ENCODE results near the gene CXCL12.

Gene CXCL12

DNA sequence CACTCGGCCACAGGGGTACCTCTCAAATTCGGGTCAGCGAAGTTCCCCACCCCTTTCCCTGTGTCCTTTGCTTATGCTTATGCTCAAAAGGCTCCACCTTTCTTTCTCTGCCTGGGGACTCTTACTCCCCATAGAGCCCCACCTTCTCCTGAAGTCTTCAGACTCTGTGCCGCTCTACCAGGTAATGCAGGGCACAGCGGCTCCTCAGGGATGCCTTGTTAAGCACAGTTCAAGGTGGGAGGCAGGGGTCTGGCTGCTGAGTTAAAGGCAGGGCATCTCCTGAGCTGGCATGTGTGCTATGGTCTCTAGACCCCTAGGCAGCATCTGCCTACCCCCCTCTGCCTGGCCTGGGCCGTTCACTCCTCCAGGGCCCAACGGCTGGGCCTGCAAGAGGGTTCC is 3.0 kb upstream of the CXCL12 start:
- Histone ChIP-seq H3K9me3 (ENCODE audit: severe bottlenecking) (no peaks in the 10 kb centered on the region), H3K27me3 (ENCODE audit: insufficient read depth, poor library complexity, severe bottlenecking) (peaks cover 22% of the 10 kb centered on the region), H3K27ac (ENCODE audit: poor library complexity, severe bottlenecking) (no peak overlapping the region), H3K4me3 (ENCODE audit: severe bottlenecking) (no peak overlapping the region), H3K36me3 (ENCODE audit: low read depth) (no peaks in the 10 kb centered on the region), H3K4me1 (ENCODE audit: insufficient read depth, poor library complexity, severe bottlenecking) (no peaks in the 10 kb centered on the region)
- no peak for ATAC-seq (ENCODE audit: low read depth)
- TF ChIP-seq, protein P1, sequence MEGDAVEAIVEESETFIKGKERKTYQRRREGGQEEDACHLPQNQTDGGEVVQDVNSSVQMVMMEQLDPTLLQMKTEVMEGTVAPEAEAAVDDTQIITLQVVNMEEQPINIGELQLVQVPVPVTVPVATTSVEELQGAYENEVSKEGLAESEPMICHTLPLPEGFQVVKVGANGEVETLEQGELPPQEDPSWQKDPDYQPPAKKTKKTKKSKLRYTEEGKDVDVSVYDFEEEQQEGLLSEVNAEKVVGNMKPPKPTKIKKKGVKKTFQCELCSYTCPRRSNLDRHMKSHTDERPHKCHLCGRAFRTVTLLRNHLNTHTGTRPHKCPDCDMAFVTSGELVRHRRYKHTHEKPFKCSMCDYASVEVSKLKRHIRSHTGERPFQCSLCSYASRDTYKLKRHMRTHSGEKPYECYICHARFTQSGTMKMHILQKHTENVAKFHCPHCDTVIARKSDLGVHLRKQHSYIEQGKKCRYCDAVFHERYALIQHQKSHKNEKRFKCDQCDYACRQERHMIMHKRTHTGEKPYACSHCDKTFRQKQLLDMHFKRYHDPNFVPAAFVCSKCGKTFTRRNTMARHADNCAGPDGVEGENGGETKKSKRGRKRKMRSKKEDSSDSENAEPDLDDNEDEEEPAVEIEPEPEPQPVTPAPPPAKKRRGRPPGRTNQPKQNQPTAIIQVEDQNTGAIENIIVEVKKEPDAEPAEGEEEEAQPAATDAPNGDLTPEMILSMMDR (IDR thresholded peaks at IDR 0.05; ENCODE audit: poor library complexity, severe bottlenecking), result no peak
- no peak for DNase-seq (ENCODE audit: low spot score)

DNA sequence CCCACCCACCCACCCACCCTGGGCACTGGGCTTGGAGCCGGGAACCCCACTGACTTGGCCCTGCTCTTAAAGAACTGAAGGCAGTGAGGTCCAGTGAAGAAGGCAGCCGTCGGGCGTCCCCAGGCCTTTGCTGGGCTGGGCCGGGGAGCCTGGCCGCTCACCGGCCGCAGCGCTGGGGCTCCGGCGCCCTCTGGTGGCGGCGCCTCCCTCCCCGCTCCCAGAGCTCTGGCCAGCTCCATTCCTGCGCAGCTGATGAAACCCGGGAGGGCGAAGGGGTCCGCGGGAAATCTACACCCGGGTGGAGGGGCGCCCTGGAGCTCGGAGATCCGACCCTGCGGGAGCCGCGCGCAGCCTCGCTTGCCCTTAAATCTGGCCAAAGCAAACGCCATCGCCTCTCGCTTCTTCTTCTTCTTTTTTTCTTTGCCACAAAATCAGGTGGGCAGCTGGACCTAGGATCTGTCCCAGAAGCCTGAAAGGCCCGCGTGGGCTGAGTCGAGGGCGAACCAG is 1.7 kb upstream of the CXCL12 start:
- Histone ChIP-seq H3K4me1 (ENCODE audit: insufficient read depth, poor library complexity, severe bottlenecking) (no peaks in the 10 kb centered on the region), H3K9me3 (ENCODE audit: severe bottlenecking) (no peaks in the 10 kb centered on the region), H3K27me3 (ENCODE audit: insufficient read depth, poor library complexity, severe bottlenecking) (peaks cover 22% of the 10 kb centered on the region), H3K36me3 (ENCODE audit: low read depth) (no peaks in the 10 kb centered on the region), H3K4me3 (ENCODE audit: severe bottlenecking) (no peak overlapping the region), H3K27ac (ENCODE audit: poor library complexity, severe bottlenecking) (no peak overlapping the region)
- DNase-seq (ENCODE audit: low spot score), result peak; percentile 24
- TF ChIP-seq, protein P1 (IDR thresholded peaks at IDR 0.05; ENCODE audit: poor library complexity, severe bottlenecking), result peak; percentile 79
- ATAC-seq (ENCODE audit: low read depth), result peak; percentile 83

DNA sequence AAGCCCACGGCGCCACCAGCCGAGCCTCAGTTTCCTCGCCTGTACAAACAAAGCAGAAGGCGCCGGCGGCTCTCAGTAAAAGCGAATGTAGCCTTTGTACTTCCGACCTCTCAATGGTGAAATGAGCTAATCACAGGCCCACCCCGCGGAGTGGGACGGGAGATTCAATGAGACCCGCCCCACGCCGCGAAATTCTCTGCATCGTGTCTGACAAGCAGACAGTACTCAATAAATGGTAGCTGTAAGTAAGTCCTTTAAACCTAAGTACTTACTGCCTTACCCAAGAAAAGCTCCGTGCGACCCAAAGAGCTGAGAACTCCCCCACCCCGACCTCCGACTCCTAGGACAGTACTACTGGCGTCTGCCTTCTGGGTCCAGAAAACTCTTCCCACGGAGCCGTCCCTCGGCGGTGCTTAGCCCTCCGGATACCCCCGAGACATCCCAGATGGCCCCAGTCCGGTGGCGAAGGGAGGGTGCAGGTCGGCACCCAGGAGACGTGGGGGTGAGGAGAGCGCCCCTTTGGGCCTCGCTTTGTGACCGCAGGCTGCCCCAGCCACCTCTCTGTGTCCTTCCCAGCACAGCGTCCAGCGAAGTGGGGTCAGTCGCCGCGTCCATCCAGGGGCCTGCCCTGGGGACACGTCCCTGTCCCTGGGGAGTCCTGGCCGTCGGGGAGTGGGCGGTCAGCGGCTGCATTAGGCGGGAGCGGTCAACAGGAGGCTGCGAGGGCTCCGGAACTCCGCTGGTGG is 972 bp upstream of the CXCL12 start:
- H3K27ac ChIP-seq (ENCODE audit: poor library complexity, severe bottlenecking), result no peak overlapping the region
- no peak overlapping the region for H3K4me3 ChIP-seq (ENCODE audit: severe bottlenecking)
- H3K36me3 ChIP-seq (ENCODE audit: low read depth), result no peaks in the 10 kb centered on the region
- H3K4me1 ChIP-seq (ENCODE audit: insufficient read depth, poor library complexity, severe bottlenecking), result no peaks in the 10 kb centered on the region
- H3K27me3 ChIP-seq (ENCODE audit: insufficient read depth, poor library complexity, severe bottlenecking), result peaks cover 22% of the 10 kb centered on the region
- ATAC-seq (ENCODE audit: low read depth) (no peak), DNase-seq (ENCODE audit: low spot score) (peak; percentile 51)
- TF ChIP-seq, protein P1 (IDR thresholded peaks at IDR 0.05; ENCODE audit: poor library complexity, severe bottlenecking), result no peak
- no peaks in the 10 kb centered on the region for H3K9me3 ChIP-seq (ENCODE audit: severe bottlenecking)

DNA sequence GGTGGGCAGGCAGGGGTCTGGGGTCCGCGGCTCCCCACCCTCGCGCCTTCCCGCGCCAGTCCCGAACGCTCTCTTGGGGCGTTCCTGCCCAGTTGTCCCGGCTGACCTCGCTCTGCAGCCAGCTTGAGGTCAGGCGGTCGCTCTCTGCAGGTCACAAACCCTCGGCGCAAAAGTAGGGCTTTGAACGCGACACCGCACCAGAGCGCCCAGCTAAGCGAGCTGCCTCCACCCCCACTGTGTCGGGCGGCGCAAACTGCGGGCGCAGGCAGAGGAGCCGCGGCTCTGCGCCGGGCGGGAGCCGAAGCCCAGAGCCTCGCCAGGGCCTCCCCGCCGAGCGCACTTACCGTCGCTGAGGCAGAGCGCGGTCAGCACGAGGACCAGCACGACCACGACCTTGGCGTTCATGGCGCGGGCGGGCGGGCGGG is 284 bp downstream of the CXCL12 start:
- ATAC-seq (ENCODE audit: low read depth) (peak; percentile 47), DNase-seq (ENCODE audit: low spot score) (peak; percentile 33)
- Histone ChIP-seq H3K27me3 (ENCODE audit: insufficient read depth, poor library complexity, severe bottlenecking) (peaks cover 22% of the 10 kb centered on the region), H3K9me3 (ENCODE audit: severe bottlenecking) (no peaks in the 10 kb centered on the region), H3K27ac (ENCODE audit: poor library complexity, severe bottlenecking) (no peak overlapping the region), H3K4me3 (ENCODE audit: severe bottlenecking) (peak overlapping the region; percentile 17), H3K36me3 (ENCODE audit: low read depth) (no peaks in the 10 kb centered on the region), H3K4me1 (ENCODE audit: insufficient read depth, poor library complexity, severe bottlenecking) (no peaks in the 10 kb centered on the region)
- TF ChIP-seq, protein P1 (IDR thresholded peaks at IDR 0.05; ENCODE audit: poor library complexity, severe bottlenecking), result no peak
